NCI-H2171 treated with DMSO at 0.1 percent for 48 hours (cell line): ENCODE results near the gene DCBLD1.
"Not testable (repeated sequence)": the region's sequence is repeated elsewhere in the genome, so short reads cannot be mapped to it uniquely, and the experiment has no call there.

Experiments
- DNase-seq: peaks from one replicate; lab custom pipeline; 2025; lab: John Stamatoyannopoulos, UW

DCBLD1 gene

DNA sequence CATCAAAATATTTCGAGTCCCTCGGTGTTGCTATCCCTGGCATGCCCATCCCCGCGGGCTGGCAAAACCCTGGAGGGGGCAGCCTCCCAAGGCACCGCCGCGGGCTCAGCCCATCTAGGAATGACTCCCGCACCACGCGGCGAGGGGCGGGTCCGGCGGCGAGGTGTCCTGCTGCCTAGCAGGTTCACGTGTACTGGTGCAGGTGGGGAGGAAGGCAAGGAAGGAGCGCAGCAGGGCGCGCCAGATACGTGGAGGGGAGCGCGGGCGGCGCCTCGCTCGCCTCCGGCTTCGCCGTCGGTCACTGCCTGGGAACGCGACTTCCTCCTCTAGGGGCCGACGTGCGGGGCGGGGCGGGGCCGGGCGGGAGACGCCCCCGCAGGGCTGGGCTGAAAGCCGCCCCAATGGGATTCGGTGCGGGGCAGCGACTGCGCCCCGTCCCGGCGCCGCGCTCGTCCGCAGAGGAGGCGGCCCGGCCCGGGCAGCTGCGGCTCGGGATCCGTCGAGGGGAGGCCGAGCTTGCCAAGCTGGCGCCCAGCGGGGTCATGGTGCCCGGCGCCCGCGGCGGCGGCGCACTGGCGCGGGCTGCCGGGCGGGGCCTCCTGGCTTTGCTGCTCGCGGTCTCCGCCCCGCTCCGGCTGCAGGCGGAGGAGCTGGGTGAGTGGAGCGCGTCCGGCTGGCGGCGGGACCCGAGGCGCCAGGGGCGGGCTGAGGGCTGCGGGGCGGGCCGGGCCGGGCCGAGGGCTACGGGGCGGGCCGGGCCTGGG lies at the start of gene DCBLD1:
Gene DCBLD1, plus strand, starts transcription at position 435 of the 764 bp plus-strand sequence. Its CDS starts 108 bp downstream, at position 543.
- DNase-seq, result peak; percentile 57

DNA sequence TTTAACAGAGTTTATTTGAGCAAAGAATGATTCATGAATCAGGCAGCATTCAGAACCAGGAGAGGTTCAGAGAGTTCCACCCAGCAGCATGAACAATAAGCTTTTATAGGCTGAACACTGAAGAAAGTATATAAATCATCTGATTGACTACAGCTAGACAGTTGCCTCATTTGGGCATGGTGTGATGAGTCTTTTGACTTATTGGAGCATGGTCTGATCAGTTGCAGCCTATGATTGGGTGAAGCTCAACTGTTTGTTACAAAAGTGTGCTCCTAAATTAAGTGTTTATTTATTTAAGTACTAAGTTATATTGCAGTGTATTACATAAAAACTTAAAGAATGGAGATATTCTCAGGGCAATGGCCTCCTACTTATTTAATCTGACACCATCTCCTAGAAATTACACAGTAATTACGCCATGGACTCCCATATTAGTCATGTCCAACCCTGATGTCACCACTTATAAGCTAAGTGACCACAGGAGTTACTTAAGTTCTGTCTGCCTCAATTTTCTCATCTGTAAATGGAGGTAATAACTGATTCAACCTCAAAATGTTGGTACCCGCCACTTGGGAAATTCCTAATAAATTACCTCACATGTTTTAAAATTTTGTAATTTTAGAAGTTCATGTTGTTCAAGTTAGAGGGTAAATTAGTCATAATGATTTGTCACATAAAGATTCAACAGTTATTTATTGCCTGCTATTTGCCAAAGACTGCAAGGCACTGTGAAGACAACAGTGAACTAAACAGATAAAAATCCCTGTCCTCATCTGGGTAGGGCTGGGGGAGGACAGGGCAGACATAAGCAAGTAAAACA lies 41.6 kb upstream of the DCBLD1 start:
- no peak for DNase-seq

DNA sequence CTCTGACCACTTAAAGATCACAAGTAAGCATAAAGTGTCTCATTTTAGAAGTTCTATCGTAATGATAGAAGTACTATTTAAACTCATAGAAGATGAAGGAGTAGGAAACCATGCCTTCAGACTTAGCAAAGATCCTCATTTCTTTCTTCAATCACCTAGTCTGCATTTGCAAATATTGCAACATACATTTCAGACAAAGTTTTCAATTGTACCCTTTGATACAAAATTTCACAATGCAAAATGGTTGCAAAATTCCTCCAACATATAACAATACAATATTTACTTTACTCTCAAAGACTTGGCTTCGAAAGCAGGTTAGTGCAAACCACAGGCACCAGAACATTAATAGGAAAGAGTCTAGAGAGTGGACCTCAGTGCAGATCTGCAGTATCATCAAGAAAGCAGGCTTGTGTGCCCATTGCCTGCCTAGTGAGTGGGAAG lies 40.6 kb upstream of the DCBLD1 start:
- no peak for DNase-seq

DNA sequence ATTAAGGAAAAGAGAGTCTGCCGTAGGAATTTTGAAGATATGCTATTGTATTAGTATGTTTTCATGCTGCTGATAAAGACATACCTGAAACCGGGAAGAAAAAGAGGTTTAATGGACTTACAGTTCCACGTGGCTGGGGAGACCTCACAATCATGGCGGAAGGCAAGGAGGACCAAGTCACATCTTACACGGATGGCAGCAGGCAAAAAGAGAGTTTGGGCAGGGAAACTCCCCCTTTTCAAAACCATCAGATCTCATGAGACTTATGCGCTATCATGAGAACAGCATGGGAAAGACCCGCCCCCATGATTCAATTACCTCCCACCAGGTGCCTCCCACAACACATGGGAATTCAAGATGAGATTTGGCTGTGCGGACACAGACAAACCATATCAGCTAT lies 40.2 kb upstream of the DCBLD1 start:
- not testable (repeated sequence) for DNase-seq

DNA sequence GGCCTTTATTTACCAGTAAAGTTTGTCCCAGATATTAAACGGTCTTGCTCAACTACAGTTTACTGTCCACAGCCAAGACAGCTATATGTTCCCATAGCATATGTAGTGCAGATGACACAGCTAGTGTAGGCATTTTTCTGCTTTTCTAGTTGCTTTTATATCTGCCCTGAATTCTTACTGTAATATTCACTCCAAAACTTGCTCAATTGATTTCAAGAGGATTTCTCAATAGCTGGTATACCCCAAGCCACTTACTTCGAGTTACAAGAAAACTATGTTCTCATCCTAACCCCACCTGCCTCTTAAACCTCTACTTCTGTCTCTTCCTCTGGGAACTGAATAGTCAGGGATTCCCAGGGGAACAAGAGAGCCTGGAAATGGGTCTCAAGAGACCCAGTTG lies 37.9 kb upstream of the DCBLD1 start:
- DNase-seq, result no peak

DNA sequence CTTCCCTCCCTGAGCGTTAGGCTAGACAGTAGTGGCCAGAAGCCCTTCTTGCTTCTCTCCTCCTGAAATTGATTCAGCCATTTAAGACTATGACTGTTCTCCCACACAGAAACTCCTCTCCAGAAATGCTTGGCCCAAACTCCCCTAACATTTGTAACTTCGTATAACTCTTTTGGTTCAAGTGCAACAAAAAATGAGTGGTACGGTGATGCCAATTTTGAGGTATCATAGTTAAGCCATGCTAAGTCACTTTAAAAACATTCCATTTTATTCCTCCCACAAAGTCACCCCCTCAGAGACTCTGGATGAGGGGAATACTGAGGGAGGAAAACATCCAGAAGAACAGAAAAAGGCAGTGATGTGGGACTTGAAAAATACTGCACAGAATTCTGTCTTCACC lies 35.6 kb upstream of the DCBLD1 start:
- DNase-seq, result no peak

DNA sequence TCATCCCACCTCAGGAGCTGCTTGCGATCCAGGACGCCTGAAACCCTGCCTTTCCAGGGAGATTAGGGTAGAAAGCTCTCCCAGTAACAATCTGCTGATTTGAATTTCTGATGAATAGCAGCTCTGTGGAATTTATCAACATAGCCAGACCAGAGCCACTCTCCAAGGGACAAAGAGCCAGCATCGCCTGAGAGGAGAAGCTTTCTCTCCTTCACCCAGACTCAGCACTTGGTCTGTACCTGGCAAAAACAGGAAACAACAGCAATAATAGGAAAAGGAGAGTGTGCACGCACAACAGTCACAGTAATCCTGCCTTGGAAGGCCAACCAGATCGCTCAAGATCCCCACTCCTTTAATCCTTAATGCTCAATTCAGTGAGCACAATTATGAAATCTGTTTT lies 34.5 kb upstream of the DCBLD1 start:
- DNase-seq, result no peak

DNA sequence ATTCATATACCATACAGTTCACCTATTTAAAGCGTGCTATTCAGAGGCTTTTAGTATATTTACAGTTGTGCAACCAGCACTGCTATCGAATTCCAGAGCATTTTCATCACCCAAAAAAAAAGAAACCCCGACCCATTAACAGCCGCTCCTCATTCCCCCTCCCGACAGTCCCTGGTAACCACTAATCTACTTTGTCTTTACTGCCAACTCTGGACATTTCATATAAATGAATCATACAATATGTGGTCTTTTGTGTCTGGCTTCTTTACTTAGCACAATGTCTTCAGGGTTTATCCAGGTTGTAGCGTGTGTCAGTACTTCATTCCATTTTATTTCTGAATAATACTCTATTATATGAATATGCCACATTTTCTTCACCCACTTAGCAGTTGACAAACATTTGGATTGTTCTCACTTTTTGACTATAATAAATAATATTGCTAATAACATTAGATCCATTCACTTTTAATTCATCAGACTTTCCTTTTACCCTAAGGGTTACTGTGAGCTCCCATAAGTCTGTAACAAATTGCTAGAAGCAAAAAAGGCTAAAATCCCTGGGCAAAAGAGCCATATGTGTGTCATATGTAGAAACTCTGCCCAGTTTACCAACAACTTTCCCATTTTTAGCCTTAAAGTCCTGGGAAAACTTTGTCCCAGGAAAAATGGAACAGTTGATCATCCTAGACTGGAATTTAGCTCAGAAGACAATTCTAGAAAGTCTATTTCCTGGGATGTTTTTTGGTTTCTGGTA lies 33.6 kb upstream of the DCBLD1 start:
- DNase-seq, result no peak

DNA sequence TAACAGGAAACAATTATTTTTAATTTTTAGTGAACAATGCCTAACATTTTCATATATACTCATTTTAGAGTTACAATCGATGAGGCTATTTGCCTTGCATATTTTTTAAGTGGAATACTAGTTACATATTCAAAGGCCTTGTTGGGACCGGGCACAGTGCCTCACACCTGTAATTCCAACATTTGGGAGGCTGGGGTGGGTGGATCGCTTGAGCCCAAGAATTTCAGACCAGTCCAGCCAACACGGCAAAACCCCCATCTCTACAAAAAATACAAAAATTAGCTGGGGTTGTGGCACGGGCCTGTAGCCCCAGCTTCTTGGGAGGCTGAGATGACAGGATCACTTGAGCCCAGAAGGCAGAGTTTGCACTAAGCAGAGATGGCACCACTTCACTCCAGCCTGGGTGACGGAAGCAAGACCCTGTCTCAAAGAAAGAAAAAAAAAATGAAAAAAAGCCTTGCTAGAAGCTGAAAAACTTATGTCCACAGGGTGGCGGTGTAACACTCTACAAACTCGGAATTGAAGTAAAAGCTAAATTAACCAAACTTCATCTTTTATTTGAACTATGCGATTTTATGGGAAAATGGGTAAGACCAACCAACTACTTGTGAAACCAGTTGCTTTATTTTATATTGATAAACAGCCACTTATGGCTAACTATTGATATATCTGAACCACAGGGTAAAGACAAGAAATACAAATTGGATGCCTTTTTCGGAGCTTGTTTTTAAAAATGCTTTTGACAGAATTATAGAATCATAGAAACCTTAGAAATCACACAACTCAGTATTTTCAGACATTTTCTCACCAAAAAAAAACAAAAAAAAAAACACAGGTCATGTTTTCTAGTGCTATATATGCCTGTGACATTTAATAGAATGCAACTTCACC lies 32.7 kb upstream of the DCBLD1 start:
- DNase-seq, result peak; percentile 73

DNA sequence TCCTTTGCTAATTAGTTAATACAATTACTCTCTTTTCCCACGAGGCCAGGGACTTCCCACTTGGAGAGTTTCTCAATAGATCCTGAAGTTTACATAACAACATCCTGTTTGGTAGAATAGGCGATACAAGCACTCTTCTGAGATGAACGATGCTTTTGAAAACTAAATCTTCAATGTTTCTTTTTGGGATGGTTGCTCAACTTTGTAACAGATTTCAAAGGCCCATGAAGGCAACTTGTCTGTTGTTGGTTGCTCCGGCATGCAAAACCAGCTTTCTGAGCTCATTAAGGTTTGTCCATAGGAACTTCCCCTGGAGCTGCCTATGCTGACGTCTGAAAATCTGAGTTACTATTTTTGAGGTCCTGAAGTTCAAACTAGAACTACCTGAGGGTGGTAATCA lies 30.8 kb upstream of the DCBLD1 start:
- DNase-seq, result no peak

DNA sequence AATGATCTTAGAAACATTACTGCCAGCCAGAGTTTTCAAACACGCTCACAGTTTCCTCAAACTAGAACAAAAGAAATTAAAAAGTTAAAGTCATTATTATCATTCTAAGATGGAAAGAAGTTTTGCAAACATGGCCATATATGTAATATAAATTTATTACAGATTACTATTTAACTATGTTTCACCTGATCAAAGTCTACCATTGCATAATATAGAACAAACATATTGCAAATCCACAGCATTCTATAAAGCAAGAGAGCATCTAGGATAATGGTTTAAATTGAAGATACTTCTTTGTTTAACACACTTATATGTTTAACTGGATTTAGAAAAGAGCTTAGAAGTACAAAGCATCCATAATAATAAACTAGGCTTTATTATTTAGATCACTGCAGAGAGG lies 26.2 kb upstream of the DCBLD1 start:
- DNase-seq, result no peak

DNA sequence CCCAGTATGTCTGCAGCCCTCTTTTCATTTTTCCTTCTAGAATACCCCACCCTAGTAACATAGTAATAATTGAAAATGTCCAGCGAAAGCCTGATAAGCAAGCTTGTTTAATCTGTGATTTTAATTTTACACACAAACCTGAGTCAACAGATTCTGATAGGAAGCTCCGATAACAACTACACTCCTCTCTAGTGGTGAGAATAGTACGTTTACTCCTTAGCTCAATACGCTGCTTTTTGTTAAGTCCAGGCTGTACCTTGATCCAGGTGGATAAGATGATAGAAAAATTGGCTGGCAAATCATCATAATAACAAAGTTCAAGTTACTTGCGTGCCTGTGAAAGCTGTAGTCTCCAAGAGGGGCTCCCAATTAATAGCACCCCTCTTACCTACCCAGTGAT lies 25.5 kb upstream of the DCBLD1 start:
- no peak for DNase-seq

DNA sequence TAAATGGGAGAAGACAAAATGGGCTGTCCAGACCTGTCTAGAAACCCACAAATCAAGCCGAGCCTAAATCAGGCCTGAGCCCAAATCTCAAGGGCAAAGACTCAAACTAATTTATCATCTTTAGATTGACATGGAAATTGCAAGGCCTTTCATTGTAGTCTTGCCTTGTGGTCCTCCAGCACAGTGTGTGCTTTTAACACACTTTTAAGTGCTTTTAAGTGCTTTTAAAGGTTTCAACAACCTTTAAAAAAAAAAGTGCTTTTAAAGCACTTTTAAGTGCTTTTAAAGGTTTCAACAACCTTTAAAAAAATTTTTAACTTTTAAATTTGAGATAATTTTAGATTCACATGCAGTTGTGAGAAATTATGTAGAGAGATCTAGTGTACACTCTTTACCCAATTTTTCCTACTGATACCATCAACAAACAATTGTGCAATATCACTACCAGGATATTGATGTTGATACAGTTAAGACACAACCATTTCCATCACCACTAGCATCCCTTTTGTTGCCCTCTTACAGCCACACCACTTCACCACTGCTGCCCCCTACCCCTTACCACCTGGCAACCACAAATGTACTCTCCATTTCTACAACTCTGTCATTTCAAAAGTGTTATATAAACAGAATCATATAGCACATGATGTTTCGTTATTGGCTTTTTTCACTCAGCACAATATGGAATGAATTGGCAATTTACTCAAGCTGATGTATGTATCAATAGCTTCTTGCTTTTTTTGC lies 23.1 kb upstream of the DCBLD1 start:
- DNase-seq, result no peak

DNA sequence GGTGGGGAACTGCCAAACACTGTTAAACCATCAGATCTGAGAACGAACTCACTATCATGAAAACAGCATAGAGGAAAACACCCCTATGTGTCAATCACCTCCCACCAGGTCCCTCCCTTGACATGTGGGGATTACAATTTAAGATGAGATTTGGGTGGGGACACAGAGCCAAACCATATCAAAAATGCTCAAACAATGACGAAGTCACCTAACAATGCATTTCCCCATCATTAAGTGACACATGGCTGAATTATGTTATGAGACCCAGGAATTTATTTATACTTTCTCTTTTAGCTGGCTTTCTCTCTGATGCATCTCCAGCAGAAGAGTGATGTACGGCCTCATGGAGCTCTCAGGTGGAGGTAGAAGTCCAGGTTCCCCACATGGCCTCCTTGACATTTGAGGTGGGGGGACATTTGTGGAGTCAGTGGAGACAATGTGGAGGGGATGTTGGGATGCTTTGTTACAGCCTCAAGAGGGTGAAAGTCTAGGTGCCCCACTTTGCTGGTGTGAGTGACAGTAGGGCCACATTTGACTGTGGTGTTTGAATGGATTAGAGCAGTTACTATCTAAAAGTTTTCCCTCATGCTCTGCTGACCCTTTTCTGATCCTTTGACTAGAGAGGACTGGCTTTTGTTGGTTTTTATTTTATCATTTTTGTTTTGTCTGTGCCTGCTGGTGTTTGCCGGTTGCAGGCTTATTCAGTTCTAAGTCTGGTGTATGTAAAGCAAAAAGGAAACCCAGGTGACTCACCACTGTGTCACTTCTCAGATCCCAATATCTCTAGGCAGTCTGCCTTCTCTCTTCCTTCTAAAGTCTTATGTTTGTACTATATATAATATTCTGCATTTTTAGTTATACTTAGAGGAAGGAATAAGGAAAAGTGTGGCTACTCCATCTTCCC lies 18.5 kb upstream of the DCBLD1 start:
- DNase-seq, result no peak

DNA sequence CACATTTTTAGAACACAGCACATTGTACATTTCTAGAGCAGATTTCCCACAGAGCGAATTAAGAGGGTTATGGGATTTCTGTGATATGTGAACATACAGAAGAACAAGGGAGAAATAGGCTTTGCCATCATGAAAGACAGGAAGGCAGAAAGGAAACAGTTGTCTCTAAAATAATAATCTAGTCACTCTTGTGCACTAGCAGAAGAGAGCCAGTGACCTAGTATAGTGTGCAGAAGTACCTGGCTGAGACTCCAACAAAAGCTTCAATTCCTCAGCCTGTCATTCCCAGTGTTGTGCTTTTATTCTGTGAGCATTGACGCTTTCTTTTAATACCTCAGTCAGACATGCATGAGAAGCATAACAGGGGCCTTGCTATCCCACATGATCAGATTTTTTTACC lies 17.8 kb upstream of the DCBLD1 start:
- no peak for DNase-seq

DNA sequence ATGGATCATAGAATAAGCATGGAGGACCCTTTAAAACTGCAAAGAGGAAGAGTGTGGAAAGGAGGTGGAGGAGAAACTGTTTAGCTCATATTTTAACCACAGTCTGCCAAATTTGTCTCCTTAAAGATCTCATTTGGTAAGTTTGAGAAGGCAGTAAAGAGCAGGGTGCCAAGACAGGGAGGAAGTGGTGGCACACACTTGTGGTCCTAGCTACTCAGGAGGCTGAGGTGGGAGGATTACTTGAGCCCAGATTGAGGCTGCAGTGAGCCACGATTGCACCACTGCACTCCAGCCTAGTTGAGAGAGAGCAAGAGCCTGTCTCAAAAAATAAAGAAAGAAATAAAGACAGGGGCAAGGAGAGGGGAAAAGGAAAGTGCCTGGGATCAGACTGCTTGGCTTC lies 16.8 kb upstream of the DCBLD1 start:
- no peak for DNase-seq

DNA sequence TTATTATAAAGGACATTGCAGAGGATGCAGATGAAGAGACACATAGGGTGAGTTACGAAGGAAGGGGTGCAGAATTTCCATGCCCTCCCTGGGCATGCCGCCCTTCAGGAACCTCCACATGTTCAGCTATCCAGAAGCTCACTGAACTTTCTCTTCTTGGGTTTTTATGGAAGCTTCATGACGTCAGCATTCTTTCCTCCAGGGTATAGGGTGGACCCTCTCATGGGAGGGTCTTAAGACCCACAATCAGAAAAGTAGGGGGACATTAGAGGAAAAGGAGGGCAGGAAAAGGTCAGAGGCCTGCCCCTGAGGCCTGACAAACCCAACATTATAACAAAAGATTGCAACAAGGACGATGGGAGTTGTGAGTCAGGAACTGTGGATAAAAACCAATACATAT lies 14.6 kb upstream of the DCBLD1 start:
- no peak for DNase-seq

DNA sequence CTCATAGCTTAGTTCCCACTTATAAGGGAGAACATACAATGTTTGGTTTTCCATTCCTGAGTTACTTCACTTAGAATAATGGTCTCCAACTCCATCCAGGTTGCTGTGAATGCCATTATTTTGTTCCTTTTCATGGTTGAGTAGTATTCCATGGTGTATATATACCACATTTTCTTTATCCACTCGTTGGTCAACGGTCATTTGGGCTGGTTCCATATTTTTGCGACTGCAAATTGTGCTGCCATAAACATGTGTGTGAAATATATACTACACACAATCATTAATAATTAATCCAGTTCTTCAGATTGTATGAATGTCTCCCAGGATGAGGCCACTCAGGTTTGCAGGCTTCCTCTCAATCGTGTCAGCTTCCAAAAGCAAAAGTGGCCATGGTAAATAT lies 13.9 kb upstream of the DCBLD1 start:
- DNase-seq, result not testable (repeated sequence)

DNA sequence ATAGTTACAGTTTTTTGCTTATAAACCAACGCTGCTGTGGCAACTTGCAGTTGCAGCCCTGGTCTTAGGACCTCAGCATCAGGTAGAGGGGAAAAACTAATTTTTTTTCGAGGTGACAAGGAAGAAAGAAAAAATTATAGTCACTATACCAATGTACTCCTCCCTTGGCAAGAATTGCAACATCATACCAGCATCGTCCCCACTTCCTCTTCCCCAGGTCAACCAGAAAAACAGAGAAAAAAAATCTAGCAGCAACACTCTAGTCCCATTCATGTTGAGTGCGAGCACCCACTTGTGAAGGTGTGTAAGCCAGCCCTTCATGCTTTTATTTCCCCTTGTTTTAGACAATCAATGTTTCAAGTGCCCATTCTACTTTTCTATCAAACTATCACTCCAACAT lies 13.1 kb upstream of the DCBLD1 start:
- no peak for DNase-seq

DNA sequence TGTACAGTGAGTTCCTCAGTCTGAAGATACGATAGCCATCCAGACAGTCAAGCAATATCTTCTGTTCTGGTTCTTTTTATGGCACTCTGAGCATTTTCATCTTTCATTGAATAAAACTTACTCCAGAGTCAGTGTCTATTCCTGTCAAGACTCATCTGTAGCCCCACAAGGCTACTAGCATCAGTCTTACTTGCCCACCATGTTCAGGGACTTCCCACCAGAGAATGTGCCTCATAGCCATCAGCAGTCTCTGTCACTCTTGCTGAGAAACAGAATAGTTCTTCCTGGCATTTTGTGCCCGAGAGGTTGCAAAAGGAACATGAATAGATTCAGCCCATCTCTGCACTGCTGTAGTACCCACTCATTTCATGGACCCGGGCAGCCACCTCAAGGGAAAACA lies 12.7 kb upstream of the DCBLD1 start:
- DNase-seq, result no peak
